ENCODE data around the gene IFRD2. TPM values are rescaled to one million over a fixed set of nuclear protein-coding genes. Genes with fewer than 3 reads are reported as not detected.

IFRD2 gene
- polyA plus RNA-seq, 6 donors from 2014 or later: 42.7 to 68.3 (median 55.7) TPM

GRCh38 chr3:50331364-50331907, 39.2 kb upstream of the IFRD2 start:
- no peaks in the 10 kb centered on the region for H3K36me3 Mint-ChIP-seq
- H3K27me3 Mint-ChIP-seq: no peaks in the 10 kb centered on the region
- no peaks in the 10 kb centered on the region for H3K9me3 Mint-ChIP-seq
- no peak overlapping the region for H3K4me3 Mint-ChIP-seq
- DNase-seq (no peak), ATAC-seq (ENCODE audit: low read depth in 2 of 2) (no peak)
- peaks cover 19 to 52% (median 38%) of the 10 kb centered on the region in 3 donors for H3K4me1 Mint-ChIP-seq
- peak overlapping the region in 2 of 6 donors; percentile 33 to 57 for H3K27ac Mint-ChIP-seq

GRCh38 chr3:50330330-50330729, 38.1 kb upstream of the IFRD2 start:
- peak overlapping the region in 2 of 8 donors; percentile 15 to 68 for H3K4me3 Mint-ChIP-seq
- no peaks in the 10 kb centered on the region for H3K9me3 Mint-ChIP-seq
- no peaks in the 10 kb centered on the region for H3K27me3 Mint-ChIP-seq
- peaks cover 17 to 44% (median 33%) of the 10 kb centered on the region in 3 donors for H3K4me1 Mint-ChIP-seq
- no peak for ATAC-seq (ENCODE audit: low read depth in 2 of 2)
- no peaks in the 10 kb centered on the region for H3K36me3 Mint-ChIP-seq
- peak overlapping the region in 3 of 6 donors; percentile 24 to 64 (median 60) for H3K27ac Mint-ChIP-seq
- no peak for DNase-seq

DNA sequence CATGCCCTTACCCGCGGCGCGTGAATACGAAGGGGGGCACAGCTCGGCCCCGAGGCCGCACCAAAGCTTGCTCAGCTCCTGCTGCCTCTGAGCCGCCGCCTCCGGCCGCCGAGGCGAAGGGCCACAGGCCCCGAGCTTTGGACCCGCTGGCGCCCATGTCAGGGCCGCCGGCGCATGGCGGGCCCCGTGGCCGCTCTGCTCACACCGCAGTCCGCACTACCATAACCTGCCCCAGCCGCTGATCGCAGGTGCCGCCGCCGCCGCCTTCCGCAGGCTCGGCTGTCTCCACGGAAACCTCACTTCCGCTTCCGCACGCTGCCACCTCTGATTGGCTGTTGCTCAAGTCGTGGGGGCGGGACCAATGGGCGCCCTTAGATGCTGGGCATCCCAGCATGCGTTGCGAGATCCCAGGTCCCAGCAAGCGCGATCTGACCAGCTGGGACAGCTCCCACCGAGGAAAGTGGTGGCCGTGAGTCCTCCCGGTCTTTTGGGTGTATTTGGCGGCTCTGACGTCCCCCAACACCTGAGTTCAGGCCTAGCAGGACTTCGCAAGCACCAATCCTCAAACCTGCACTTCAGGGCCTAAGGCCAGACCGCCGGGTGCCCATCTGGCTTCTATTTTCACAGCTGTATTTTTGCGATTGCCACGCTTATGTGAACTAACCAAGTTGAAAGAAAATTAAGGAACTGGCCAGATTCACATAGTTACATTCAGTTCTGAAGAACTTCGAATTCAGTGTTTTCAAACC, 35.9 kb upstream of the IFRD2 start, which contains the start of gene TUSC2:
Gene TUSC2, minus strand, starts transcription at position 281 of the 749 bp plus-strand sequence. Its CDS starts 124 bp downstream, at position 157.
- H3K36me3 Mint-ChIP-seq: no peaks in the 10 kb centered on the region

DNA sequence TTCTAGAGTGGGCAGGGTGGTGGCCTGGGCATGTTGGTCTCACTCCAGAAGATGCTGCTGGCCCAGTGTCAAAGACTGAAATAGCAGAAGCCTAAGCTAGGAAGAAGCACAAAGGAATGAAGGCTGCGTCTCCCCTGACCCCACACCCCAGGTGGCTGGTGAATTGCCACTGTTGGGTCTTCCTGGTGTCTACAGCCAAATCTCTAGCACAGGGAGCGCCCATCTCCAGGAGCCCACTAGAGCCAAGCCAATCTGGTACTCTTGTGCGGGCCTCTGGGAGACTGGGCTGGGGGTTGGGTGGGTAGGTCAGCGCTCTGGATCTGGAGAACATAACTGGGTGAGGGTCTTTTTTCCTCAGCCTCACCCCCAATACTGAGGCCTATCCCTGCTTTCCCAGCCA, 34.9 kb upstream of the IFRD2 start:
- no peak for ATAC-seq (ENCODE audit: low read depth in 2 of 2)
- no peaks in the 10 kb centered on the region for H3K36me3 Mint-ChIP-seq
- peak overlapping the region; percentile 82 to 97 (median 92) for H3K4me3 Mint-ChIP-seq
- H3K27ac Mint-ChIP-seq: peak overlapping the region in 4 of 6 donors; percentile 20 to 89 (median 55)
- no peak for DNase-seq
- H3K9me3 Mint-ChIP-seq: no peaks in the 10 kb centered on the region
- no peaks in the 10 kb centered on the region for H3K27me3 Mint-ChIP-seq
- peaks cover 16 to 39% (median 39%) of the 10 kb centered on the region in 3 donors for H3K4me1 Mint-ChIP-seq

More for the DNA sequence above, 35.9 kb upstream of the IFRD2 start, which contains the start of gene TUSC2:
- Mint-ChIP-seq H3K4me1 (peaks cover 16 to 42% (median 30%) of the 10 kb centered on the region in 3 donors), H3K9me3 (no peaks in the 10 kb centered on the region), H3K27me3 (no peaks in the 10 kb centered on the region), H3K27ac (peak within 1 kb of the TSS; percentile 42 to 94 (median 90)), H3K4me3 (peak within 1 kb of the TSS; percentile 82 to 97 (median 92))
- DNase-seq (peak; percentile 92), ATAC-seq (ENCODE audit: low read depth in 2 of 2) (peak; percentile 94 to 96)

- no peak for DNase-seq
- no peak for ATAC-seq (ENCODE audit: low read depth in 2 of 2)
- no peaks in the 10 kb centered on the region for H3K27me3 Mint-ChIP-seq
- H3K27ac Mint-ChIP-seq: peak overlapping the region in 1 of 6 donors; percentile 89
- no peaks in the 10 kb centered on the region for H3K36me3 Mint-ChIP-seq
- H3K4me3 Mint-ChIP-seq: peak overlapping the region in 6 of 8 donors; percentile 29 to 93 (median 86)
- peaks cover 16 to 41% (median 39%) of the 10 kb centered on the region in 3 donors for H3K4me1 Mint-ChIP-seq
- no peaks in the 10 kb centered on the region for H3K9me3 Mint-ChIP-seq
Measured at GRCh38 chr3:50326182-50326541, 33.9 kb upstream of the IFRD2 start.

GRCh38 chr3:50325497-50326181, 33.4 kb upstream of the IFRD2 start:
- Mint-ChIP-seq H3K36me3 (no peaks in the 10 kb centered on the region), H3K4me1 (peaks cover 17 to 43% (median 41%) of the 10 kb centered on the region in 3 donors), H3K27me3 (no peaks in the 10 kb centered on the region), H3K4me3 (peak overlapping the region in 6 of 8 donors; percentile 23 to 93 (median 86)), H3K27ac (peak overlapping the region in 2 of 6 donors; percentile 67 to 89), H3K9me3 (no peaks in the 10 kb centered on the region)
- DNase-seq (no peak), ATAC-seq (ENCODE audit: low read depth in 2 of 2) (no peak)

GRCh38 chr3:50325113-50325480, 32.9 kb upstream of the IFRD2 start:
- Mint-ChIP-seq H3K9me3 (no peaks in the 10 kb centered on the region), H3K36me3 (no peaks in the 10 kb centered on the region), H3K4me1 (peaks cover 23 to 48% (median 46%) of the 10 kb centered on the region in 3 donors), H3K27ac (peak overlapping the region in 4 of 6 donors; percentile 14 to 78 (median 70)), H3K4me3 (peak overlapping the region in 4 of 8 donors; percentile 23 to 89 (median 63)), H3K27me3 (no peaks in the 10 kb centered on the region)
- no peak for ATAC-seq (ENCODE audit: low read depth in 2 of 2)
- DNase-seq: no peak

DNA sequence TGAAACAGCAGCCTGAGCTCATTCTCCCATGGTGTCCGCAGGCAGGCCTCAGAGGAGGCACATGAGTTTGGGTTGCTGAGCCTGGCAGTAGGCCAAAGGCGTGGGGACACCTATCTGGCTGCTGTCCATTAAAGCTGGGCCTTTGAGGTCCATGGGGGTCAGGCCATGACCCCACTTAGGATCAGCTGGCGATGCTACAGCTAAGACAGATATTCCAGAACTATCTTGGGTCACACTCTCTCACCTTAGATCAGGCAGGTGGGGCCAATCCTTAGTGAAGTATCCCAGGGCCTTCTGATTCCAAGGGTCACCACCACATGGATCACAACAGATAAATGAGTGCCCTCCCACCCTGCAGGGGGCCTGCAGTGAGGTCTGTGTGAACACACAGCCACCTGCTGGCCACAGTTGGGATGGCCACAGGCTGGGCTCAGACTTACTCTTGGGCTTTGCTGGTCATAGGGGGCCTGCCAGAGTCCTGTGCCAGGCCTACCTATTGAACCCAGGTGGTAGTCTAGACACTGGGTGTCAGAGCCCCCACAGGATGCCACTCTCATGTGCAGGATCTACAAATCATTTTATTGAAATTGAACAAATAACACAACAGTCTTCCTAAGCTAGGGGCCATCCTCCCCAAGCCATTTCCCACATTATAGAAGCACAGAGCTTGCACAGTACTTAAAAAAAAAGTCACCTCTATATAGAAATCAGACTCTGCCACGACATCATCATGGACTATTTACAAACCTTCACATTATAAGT, 32.3 kb upstream of the IFRD2 start:
- ATAC-seq (ENCODE audit: low read depth in 2 of 2) (peak in 1 of 2 donors; percentile 10), DNase-seq (peak; percentile 60)
- Mint-ChIP-seq H3K4me1 (peaks cover 25 to 52% (median 46%) of the 10 kb centered on the region in 3 donors), H3K27ac (peak overlapping the region in 3 of 6 donors; percentile 39 to 78 (median 72)), H3K9me3 (no peaks in the 10 kb centered on the region), H3K4me3 (peak overlapping the region in 3 of 8 donors; percentile 29 to 89 (median 50)), H3K27me3 (no peaks in the 10 kb centered on the region), H3K36me3 (no peaks in the 10 kb centered on the region)

- no peak for ATAC-seq (ENCODE audit: low read depth in 2 of 2)
- no peak for DNase-seq
- Mint-ChIP-seq H3K27ac (peak overlapping the region in 3 of 6 donors; percentile 27 to 69 (median 47)), H3K9me3 (no peaks in the 10 kb centered on the region), H3K4me3 (peak overlapping the region in 1 of 8 donors; percentile 87), H3K4me1 (peaks cover 33 to 58% (median 49%) of the 10 kb centered on the region in 3 donors), H3K27me3 (no peaks in the 10 kb centered on the region), H3K36me3 (no peaks in the 10 kb centered on the region)
Measured at GRCh38 chr3:50323614-50324199, 31.5 kb upstream of the IFRD2 start.

DNA sequence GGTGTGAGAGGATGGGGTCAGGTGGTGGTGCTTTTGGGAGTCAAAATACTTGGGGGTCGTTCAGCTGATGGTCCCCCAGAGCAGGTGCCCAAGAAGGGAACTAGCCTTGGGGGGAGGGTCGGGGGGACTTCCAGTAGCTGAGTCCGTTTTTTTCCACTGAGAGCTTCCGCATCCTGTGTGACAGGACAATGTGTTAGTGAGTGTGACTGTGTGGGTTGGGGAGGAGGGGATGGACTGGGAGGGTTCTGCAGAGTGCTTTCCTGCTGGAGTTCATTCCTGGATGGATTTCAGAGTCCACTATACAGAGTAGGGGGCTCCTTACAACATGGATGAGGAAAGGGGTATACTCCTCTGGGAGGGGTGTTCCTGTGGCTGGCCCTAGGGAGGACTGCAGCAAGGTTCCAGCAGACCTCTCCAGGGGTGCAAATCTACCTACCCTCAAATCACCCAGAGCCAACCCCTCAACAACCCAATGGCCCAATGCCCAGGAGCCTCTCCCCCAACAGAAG, 30.9 kb upstream of the IFRD2 start:
- no peak for ATAC-seq (ENCODE audit: low read depth in 2 of 2)
- Mint-ChIP-seq H3K27me3 (no peaks in the 10 kb centered on the region), H3K4me1 (peaks cover 36 to 57% (median 51%) of the 10 kb centered on the region in 3 donors), H3K9me3 (no peaks in the 10 kb centered on the region), H3K27ac (peak overlapping the region in 3 of 6 donors; percentile 57 to 69 (median 66)), H3K36me3 (no peaks in the 10 kb centered on the region), H3K4me3 (peak overlapping the region; percentile 15 to 88 (median 64))
- DNase-seq: no peak

DNA sequence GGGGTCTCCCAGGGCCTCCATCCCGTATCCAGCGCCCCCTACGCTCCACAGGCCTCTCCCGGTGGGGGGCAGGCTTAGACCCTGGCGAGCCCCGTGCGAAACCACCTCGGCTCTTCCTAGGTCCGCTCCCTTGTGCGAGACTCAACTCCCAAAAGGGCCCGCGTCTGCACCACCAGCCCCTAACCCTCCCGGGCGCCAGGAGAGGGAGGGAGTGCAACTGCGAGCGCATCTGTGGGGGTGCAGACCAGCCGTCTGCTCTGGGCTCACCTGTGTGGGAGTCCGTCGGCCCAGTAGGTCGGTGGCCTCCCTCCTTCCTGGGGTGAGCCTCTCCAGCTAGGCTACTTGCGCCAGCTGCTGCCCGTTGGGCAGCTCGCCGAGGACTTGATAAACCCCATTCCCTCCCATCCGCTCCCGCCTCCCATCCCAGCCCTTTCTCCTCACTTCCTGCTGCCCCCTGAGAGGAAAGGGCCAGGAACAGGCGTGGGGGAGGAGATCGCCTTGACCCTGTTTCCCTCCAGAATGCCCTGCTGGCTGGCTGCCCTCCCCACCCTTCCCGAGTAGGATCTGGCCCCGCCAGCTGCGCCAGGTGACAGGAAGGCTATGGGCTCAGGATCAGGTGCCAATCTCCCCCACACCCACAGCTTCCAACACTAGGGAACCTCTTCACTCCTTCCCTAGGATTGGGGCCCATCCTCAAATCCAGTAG, 30.3 kb upstream of the IFRD2 start, which contains the start of gene HYAL2:
Gene HYAL2, minus strand, starts transcription at position 360 of the 706 bp plus-strand sequence. CDS start 2,256 bp downstream, outside the sequence.
- H3K27ac Mint-ChIP-seq: peak within 1 kb of the TSS; percentile 92 to 98 (median 96)
- H3K9me3 Mint-ChIP-seq: no peaks in the 10 kb centered on the region
- H3K4me3 Mint-ChIP-seq: peak within 1 kb of the TSS; percentile 87 to 95 (median 88)
- H3K27me3 Mint-ChIP-seq: no peaks in the 10 kb centered on the region
- H3K36me3 Mint-ChIP-seq: no peaks in the 10 kb centered on the region
- H3K4me1 Mint-ChIP-seq: peaks cover 33 to 57% (median 50%) of the 10 kb centered on the region in 3 donors
- no peak for ATAC-seq (ENCODE audit: low read depth in 2 of 2)
- no peak for DNase-seq

DNA sequence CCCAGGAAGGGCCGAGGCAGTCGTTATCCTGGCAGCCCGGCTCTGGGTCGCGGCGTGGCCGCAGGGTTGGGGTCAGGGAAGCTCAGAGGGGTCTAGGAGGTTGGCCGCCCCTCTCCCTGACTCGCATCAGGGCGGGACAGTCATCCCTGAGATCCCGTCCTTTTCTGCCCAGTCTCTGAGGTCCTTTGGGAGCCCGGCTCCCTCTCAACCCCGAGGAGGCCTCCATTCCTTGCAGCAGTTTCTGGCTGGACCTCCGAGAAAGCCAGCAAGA, 29.8 kb upstream of the IFRD2 start:
- H3K27me3 Mint-ChIP-seq: no peaks in the 10 kb centered on the region
- peak overlapping the region in 6 of 8 donors; percentile 87 to 91 (median 88) for H3K4me3 Mint-ChIP-seq
- ATAC-seq (ENCODE audit: low read depth in 2 of 2) (no peak), DNase-seq (no peak)
- H3K4me1 Mint-ChIP-seq: peaks cover 32 to 52% (median 50%) of the 10 kb centered on the region in 3 donors
- no peaks in the 10 kb centered on the region for H3K36me3 Mint-ChIP-seq
- H3K27ac Mint-ChIP-seq: peak overlapping the region in 3 of 6 donors; percentile 67 to 97 (median 95)
- H3K9me3 Mint-ChIP-seq: no peaks in the 10 kb centered on the region

All from naive B cell (primary cell).